SU-DHL-6 (cell line): ENCODE data around the gene WSB2.

Source experiments
- H2AFZ ChIP-seq: fragments of 200-600 bp; sonication (generic); 2 replicates; pipeline ENCODE4 v1.6.1; 2014; ENCODE audit warnings: low read depth, mild to moderate bottlenecking, moderate library complexity, mixed read lengths, antibody characterized with exemption, low read length; ENCODE audit not compliant: severe bottlenecking
- H3F3A ChIP-seq: fragments of 200-600 bp; shearing (Covaris generic); 2 replicates; pipeline ENCODE4 v1.6.0; 2016; ENCODE audit warnings: antibody characterized with exemption, mild to moderate bottlenecking; ENCODE audit not compliant: insufficient read depth
- H3K27ac ChIP-seq: fragments of 200-600 bp; sonication (generic); 2 replicates; pipeline ENCODE4 v1.5.1; 2016; ENCODE audit warnings: low read depth, mild to moderate bottlenecking, low read length, moderate library complexity, mixed read lengths
- H3K27me3 ChIP-seq: fragments of 200-600 bp; sonication (generic), shearing (Covaris generic); 2 replicates; pipeline ENCODE4 v1.6.0; 2014; ENCODE audit warnings: mild to moderate bottlenecking, low read length
- H3K36me3 ChIP-seq: fragments of 200-600 bp; sonication (generic); 2 replicates; pipeline ENCODE4 v1.6.1; 2014; ENCODE audit warnings: mild to moderate bottlenecking, low read length, mixed read lengths
- H3K4me2 ChIP-seq: fragments of 300-600, 200-600 bp; shearing (Covaris generic), sonication (generic); 2 replicates; pipeline ENCODE4 v1.6.0; 2014; ENCODE audit warnings: low read length, low read depth, mild to moderate bottlenecking; ENCODE audit not compliant: poor library complexity, severe bottlenecking
- H3K4me3 ChIP-seq: fragments of 200-600 bp; sonication (generic); 2 replicates; pipeline ENCODE4 v1.5.1; 2014; ENCODE audit warnings: antibody characterized with exemption, low read length, mild to moderate bottlenecking, mixed read lengths; ENCODE audit not compliant: insufficient read depth, poor library complexity, severe bottlenecking
- H3K79me2 ChIP-seq: fragments of 200-600 bp; sonication (generic); 2 replicates; pipeline ENCODE4 v1.6.1; 2014; ENCODE audit warnings: mild to moderate bottlenecking, low read length, moderate library complexity; ENCODE audit not compliant: insufficient read depth
- H3K9ac ChIP-seq: fragments of 200-600 bp; sonication (generic); 2 replicates; pipeline ENCODE4 v1.7.0; 2014; ENCODE audit warnings: mild to moderate bottlenecking, low read length
- H3K9me2 ChIP-seq: fragments of 200-600 bp; sonication (generic); replicated peaks from 2 replicates; pipeline ENCODE4 v1.6.1; 2014; ENCODE audit warnings: low read length; ENCODE audit not compliant: insufficient read depth
- H3K9me3 ChIP-seq: fragments of 200-600 bp; sonication (generic); 2 replicates; pipeline ENCODE4 v1.6.1; 2014; ENCODE audit warnings: low read length, mixed read lengths; ENCODE audit not compliant: insufficient read depth
- H4K20me1 ChIP-seq: fragments of 200-600 bp; sonication (generic); 2 replicates; pipeline ENCODE4 v1.6.1; 2014; ENCODE audit warnings: low read depth, mild to moderate bottlenecking, antibody characterized with exemption, low read length, moderate library complexity, mixed read lengths
- CTCF ChIP-seq: fragments of 200-600 bp; sonication (generic); IDR thresholded peaks from one replicate; pipeline ENCODE4 v1.5.1; 2017; ENCODE audit warnings: antibody characterized with exemption, mild to moderate bottlenecking, low read length, moderate library complexity; ENCODE audit not compliant: insufficient read depth, poor library complexity, severe bottlenecking
- EZH2phosphoT487 ChIP-seq: fragments of 200-600 bp; sonication (generic), shearing (Covaris generic); conservative IDR thresholded peaks from 2 replicates; pipeline ENCODE4 v1.6.1; 2018; ENCODE audit warnings: mild to moderate bottlenecking, antibody characterized with exemption, low read length, moderate library complexity, mixed read lengths

WSB2 gene

GRCh38 chr12:117994551-117995438, 66.2 kb downstream of the WSB2 start:
- no peak overlapping the region for H2AFZ ChIP-seq
- H3K9ac ChIP-seq: no peak overlapping the region
- H3K4me3 ChIP-seq: no peak overlapping the region
- H3K27ac ChIP-seq: no peak overlapping the region
- H3K9me2 ChIP-seq: no peaks in the 10 kb centered on the region
- no peaks in the 10 kb centered on the region for H3K79me2 ChIP-seq
- no peaks in the 10 kb centered on the region for H3K27me3 ChIP-seq
- H3K9me3 ChIP-seq: no peaks in the 10 kb centered on the region
- no peaks in the 10 kb centered on the region for H4K20me1 ChIP-seq
- H3F3A ChIP-seq: no peaks in the 10 kb centered on the region
- H3K4me2 ChIP-seq: no peak overlapping the region
- no peak for TF ChIP-seq CTCF
- TF ChIP-seq EZH2phosphoT487: no peak
- no peaks in the 10 kb centered on the region for H3K36me3 ChIP-seq

- Histone ChIP-seq H3K36me3 (no peaks in the 10 kb centered on the region), H3F3A (no peaks in the 10 kb centered on the region), H3K4me3 (no peak overlapping the region), H3K27ac (no peak overlapping the region), H3K9me2 (no peaks in the 10 kb centered on the region), H3K4me2 (no peak overlapping the region), H2AFZ (no peak overlapping the region), H3K9ac (no peak overlapping the region), H3K9me3 (no peaks in the 10 kb centered on the region), H3K27me3 (no peaks in the 10 kb centered on the region), H3K79me2 (no peaks in the 10 kb centered on the region), H4K20me1 (no peaks in the 10 kb centered on the region)
- no peak for TF ChIP-seq EZH2phosphoT487
- TF ChIP-seq CTCF: no peak
These were observed 74.1 kb downstream of the WSB2 start for GRCh38 chr12:117986705-117987469.

- Histone ChIP-seq H3K9me2 (no peaks in the 10 kb centered on the region), H3F3A (no peaks in the 10 kb centered on the region), H3K9ac (no peak overlapping the region), H3K27ac (no peak overlapping the region), H3K36me3 (no peaks in the 10 kb centered on the region), H3K4me2 (no peak overlapping the region), H3K9me3 (no peaks in the 10 kb centered on the region), H4K20me1 (no peaks in the 10 kb centered on the region), H3K27me3 (no peaks in the 10 kb centered on the region), H2AFZ (no peak overlapping the region), H3K4me3 (no peak overlapping the region), H3K79me2 (no peaks in the 10 kb centered on the region)
- TF ChIP-seq CTCF (no peak), EZH2phosphoT487 (no peak)
These were observed 75.8 kb downstream of the WSB2 start for GRCh38 chr12:117985182-117985581.
